SK-N-SH (cell line): ENCODE results near the gene IGSF9B. TPM values are rescaled to one million over a fixed set of nuclear protein-coding genes. Genes with fewer than 3 reads are reported as not detected.
A peak's percentile ranks its signal among the peaks of the same experiment; 100 is the strongest.

Experiments used
- CTCF ChIA-PET: fragments of 300-600, 350-600 bp; formaldehyde crosslinking; extraction: SDS; loops from one replicate; lab custom pipeline; 2021; lab: Yijun Ruan, JAX
- POLR2A ChIA-PET: fragments of 350-600 bp; sonication (Branson Sonifier 250); formaldehyde crosslinking; extraction: SDS; loops from one replicate; lab custom pipeline; 2020; ENCODE audit warnings: antibody characterized with exemption, inconsistent platforms; lab: Yijun Ruan, JAX
- DNase-seq: peaks from one replicate; pipeline ENCODE4 v3.0.0; 2012
- H2AFZ ChIP-seq: fragments of 200-600 bp; sonication (generic); 2 replicates; pipeline ENCODE4 v1.8.1; 2016; ENCODE audit warnings: antibody characterized with exemption, mild to moderate bottlenecking, low read depth
- H3F3A ChIP-seq: fragments of 200-600 bp; sonication (generic); replicated peaks from 2 replicates; pipeline ENCODE3; 2016; ENCODE audit warnings: antibody characterized with exemption, mild to moderate bottlenecking; ENCODE audit not compliant: insufficient read depth
- H3K27ac ChIP-seq, 2 experiments: fragments of 200-500 bp in 1 of 2; fragments of 200-600 bp in 1 of 2; sonication (Bioruptor generic) in 1 of 2; sonication (generic), shearing (Covaris generic) in 1 of 2; 2 replicates each; pipeline versions ENCODE4 v1.5.1 to v1.6.1; 2014 to 2016; ENCODE audit warnings: low read depth in 2 of 2, inconsistent platforms in 1 of 2, low read length in 1 of 2, mild to moderate bottlenecking in 1 of 2, mixed read lengths in 1 of 2
- H3K27me3 ChIP-seq: fragments of 200-600 bp; sonication (generic), shearing (Covaris generic); 2 replicates; pipeline ENCODE4 v1.6.1; 2016; ENCODE audit warnings: mixed run types; ENCODE audit not compliant: insufficient read depth
- H3K36me3 ChIP-seq, 2 experiments: fragments of 200-500 bp in 1 of 2; fragments of 200-600 bp in 1 of 2; sonication (Bioruptor generic) in 1 of 2; sonication (generic) in 1 of 2; replicated peaks in 1 of 2; 2 replicates each; pipeline versions ENCODE3 to v1.5.1; 2014 to 2016; ENCODE audit warnings: low read length in 1 of 2, mild to moderate bottlenecking in 1 of 2; ENCODE audit not compliant: insufficient read depth in 2 of 2, control insufficient read depth in 1 of 2
- H3K4me1 ChIP-seq, 2 experiments: fragments of 200-500 bp in 1 of 2; fragments of 200-600 bp in 1 of 2; sonication (Bioruptor generic) in 1 of 2; sonication (generic), shearing (Covaris generic) in 1 of 2; 2 replicates each; pipeline versions ENCODE4 v1.5.1 to v1.6.1; 2014 to 2016; ENCODE audit warnings: low read depth in 1 of 2, low read length in 1 of 2, mixed run types in 1 of 2; ENCODE audit not compliant: insufficient read depth in 2 of 2, control insufficient read depth in 1 of 2
- H3K4me2 ChIP-seq: fragments of 200-600 bp; sonication (generic), shearing (Covaris generic); 2 replicates; pipeline ENCODE4 v1.6.1; 2017; ENCODE audit warnings: mixed run types
- H3K4me3 ChIP-seq, 2 experiments: fragments of 200-500 bp in 1 of 2; fragments of 200-600 bp in 1 of 2; sonication (Bioruptor generic) in 1 of 2; sonication (generic), shearing (Covaris generic) in 1 of 2; 2 replicates each; pipeline versions ENCODE4 v1.5.1 to v1.8.1; 2014 to 2016; ENCODE audit warnings: low read depth in 2 of 2, inconsistent platforms in 1 of 2, low read length in 1 of 2, mild to moderate bottlenecking in 1 of 2, mixed read lengths in 1 of 2, moderate library complexity in 1 of 2
- H3K79me2 ChIP-seq: fragments of 200-600 bp; sonication (generic); 2 replicates; pipeline ENCODE4 v1.8.1; 2017; ENCODE audit warnings: mild to moderate bottlenecking; ENCODE audit not compliant: insufficient read depth
- H3K9ac ChIP-seq: fragments of 200-600 bp; sonication (generic); 2 replicates; pipeline ENCODE4 v1.6.1; 2017; ENCODE audit warnings: mixed run types
- H3K9me2 ChIP-seq: fragments of 200-600 bp; sonication (generic); 2 replicates; pipeline ENCODE4 v1.6.1; 2017; ENCODE audit warnings: mixed run types
- H3K9me3 ChIP-seq: fragments of 200-600 bp; sonication (generic); 2 replicates; pipeline ENCODE4 v1.6.1; 2017; ENCODE audit warnings: mixed run types, mild to moderate bottlenecking, moderate library complexity
- H4K20me1 ChIP-seq: fragments of 200-600 bp; sonication (generic); 2 replicates; pipeline ENCODE4 v1.6.1; 2017; ENCODE audit warnings: mild to moderate bottlenecking, mixed run types; ENCODE audit not compliant: insufficient read depth
- CHD2 ChIP-seq: fragments of 150-350 bp; IDR thresholded peaks from 2 replicates; pipeline ENCODE4 v1.6.1; 2018; ENCODE audit warnings: low read length; ENCODE audit not compliant: partially characterized antibody
- MXI1 ChIP-seq: IDR thresholded peaks from 2 replicates; pipeline ENCODE4 v1.6.1; 2012; ENCODE audit warnings: mild to moderate bottlenecking, low read depth, low read length, improper control_type of control experiment
- RAD21 ChIP-seq: IDR thresholded peaks from 2 replicates; pipeline ENCODE4 v1.6.1; 2012; ENCODE audit warnings: mild to moderate bottlenecking, low read length
- RFX5 ChIP-seq: IDR thresholded peaks from 2 replicates; pipeline ENCODE4 v1.6.1; 2012; ENCODE audit warnings: mild to moderate bottlenecking, improper control_type of control experiment, low read length
- SMC3 ChIP-seq: IDR thresholded peaks from 2 replicates; pipeline ENCODE4 v1.6.1; 2012; ENCODE audit warnings: low read depth, low read length, improper control_type of control experiment
- WGBS: methylation state at CpG from one replicate; pipeline ENCODE4 v1.1.6; 2017; ENCODE audit warnings: low lambda C conversion rate; 5-methylcytosine and 5-hydroxymethylcytosine counted together
- polyA plus RNA-seq, 3 experiments: library from polyadenylated mRNA; depleted of rRNA; stranded (reverse); fragments of >200 nt; gene quantifications; 2 replicates each; pipeline ENCODE4 v1.2.3, GENCODE V29; 2012
- TF ChIP-seq, protein P1 (sequence below): fragments of 200-600 bp; sonication (generic); IDR thresholded peaks from 2 replicates; pipeline ENCODE4 v1.6.1; 2017; ENCODE audit warnings: antibody characterized with exemption, mild to moderate bottlenecking, moderate library complexity
- TF ChIP-seq, protein P2 (sequence below): IDR thresholded peaks from 2 replicates; pipeline ENCODE4 v1.6.1; 2012; ENCODE audit warnings: mild to moderate bottlenecking, low read depth, low read length, moderate library complexity

The IGSF9B gene
- polyA plus RNA-seq, 1 of the 3 experiments (the other 2 are of a cell fraction): 0.41 TPM

DNA sequence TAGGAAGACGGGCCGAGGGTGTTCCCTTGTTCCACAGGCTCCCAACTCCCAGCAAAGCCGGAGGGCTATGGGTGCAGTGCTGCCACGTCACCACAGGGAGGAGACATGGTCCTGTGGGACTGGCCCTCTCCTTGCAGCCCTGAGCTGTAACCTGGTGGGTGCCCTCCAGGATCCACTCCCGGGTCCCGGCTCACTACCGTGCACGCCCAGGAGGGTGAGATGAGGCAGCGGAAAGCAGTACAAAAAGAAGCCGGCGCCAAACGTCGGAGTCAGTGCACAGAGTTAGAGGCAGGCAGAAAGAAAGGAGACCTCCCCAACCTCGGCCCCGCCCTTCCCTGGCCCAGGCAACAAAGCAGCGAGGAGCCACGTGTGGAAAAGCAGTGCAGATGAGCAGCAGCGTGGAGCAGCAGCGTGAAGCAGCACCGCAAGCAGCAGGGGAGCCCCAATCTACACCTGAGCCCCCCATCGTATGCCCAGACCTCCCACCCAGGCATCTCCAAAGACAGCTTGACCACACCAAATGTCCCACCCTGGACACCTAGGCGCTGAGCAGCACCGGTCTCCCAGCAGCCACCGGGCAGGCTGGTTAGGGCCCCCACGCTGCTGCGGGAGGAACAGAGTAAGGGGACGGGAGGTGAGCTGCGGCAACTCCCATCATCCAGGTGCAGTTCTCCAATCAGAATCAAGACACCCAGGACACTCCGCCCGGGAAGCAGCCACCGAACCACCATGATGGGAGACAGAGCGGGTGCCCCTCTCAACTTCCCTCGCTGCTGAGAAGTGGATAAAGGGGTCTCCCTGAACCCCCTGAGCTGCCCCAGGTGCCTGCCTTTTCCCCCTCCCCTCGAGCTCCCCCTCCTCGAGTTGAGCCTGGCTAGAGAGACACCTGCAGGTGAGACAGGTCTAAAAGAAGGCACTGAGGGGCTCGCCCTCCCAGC lies 28.8 kb downstream of the IGSF9B start:
- no peaks in the 10 kb centered on the region for H3K9me2 ChIP-seq
- H3K4me1 ChIP-seq: peaks cover 0 to 36% of the 10 kb centered on the region in 2 experiments; a peak in 1 of 4 replicates
- H2AFZ ChIP-seq: no peak overlapping the region
- H3F3A ChIP-seq: no peaks in the 10 kb centered on the region
- peak overlapping the region in 1 of 2 experiments; percentile 89; a peak in 2 of 4 replicates for H3K27ac ChIP-seq
- no peak overlapping the region for H3K9ac ChIP-seq
- H3K36me3 ChIP-seq: peaks cover 0 to 2% of the 10 kb centered on the region in 2 experiments
- CTCF ChIA-PET: interaction anchor here (0.6 to 7.6 kb wide), 48 partner anchors 10 to 285 kb away, joined by 3 to 293 read pairs (median 4); partner anchors contain the start of genes IGSF9B and JAM3
- peak; percentile 94 for DNase-seq
- 21% methylated on average over 18 of the region's 36 CpGs for WGBS
- peak overlapping the region in 1 of 2 experiments; percentile 44; a peak in 1 of 4 replicates for H3K4me3 ChIP-seq
- POLR2A ChIA-PET: interaction anchor here (1.0 to 2.2 kb wide), 8 partner anchors 9 to 118 kb away, joined by 3 to 17 read pairs (median 6); no protein-coding TSS in a partner anchor
- H3K9me3 ChIP-seq: no peaks in the 10 kb centered on the region
- no peaks in the 10 kb centered on the region for H4K20me1 ChIP-seq
- no peaks in the 10 kb centered on the region for H3K79me2 ChIP-seq
- peak overlapping the region; percentile 62; the same call in 1 of the 2 replicates for H3K4me2 ChIP-seq
- TF ChIP-seq MXI1 (peak; percentile 45; the same call in 1 of the 2 replicates), RAD21 (peak; percentile 97), CHD2 (peak; percentile 28), RFX5 (no peak), SMC3 (peak; percentile 91)
- TF ChIP-seq, protein P1, sequence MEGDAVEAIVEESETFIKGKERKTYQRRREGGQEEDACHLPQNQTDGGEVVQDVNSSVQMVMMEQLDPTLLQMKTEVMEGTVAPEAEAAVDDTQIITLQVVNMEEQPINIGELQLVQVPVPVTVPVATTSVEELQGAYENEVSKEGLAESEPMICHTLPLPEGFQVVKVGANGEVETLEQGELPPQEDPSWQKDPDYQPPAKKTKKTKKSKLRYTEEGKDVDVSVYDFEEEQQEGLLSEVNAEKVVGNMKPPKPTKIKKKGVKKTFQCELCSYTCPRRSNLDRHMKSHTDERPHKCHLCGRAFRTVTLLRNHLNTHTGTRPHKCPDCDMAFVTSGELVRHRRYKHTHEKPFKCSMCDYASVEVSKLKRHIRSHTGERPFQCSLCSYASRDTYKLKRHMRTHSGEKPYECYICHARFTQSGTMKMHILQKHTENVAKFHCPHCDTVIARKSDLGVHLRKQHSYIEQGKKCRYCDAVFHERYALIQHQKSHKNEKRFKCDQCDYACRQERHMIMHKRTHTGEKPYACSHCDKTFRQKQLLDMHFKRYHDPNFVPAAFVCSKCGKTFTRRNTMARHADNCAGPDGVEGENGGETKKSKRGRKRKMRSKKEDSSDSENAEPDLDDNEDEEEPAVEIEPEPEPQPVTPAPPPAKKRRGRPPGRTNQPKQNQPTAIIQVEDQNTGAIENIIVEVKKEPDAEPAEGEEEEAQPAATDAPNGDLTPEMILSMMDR: peak; percentile 77
- TF ChIP-seq, protein P2, sequence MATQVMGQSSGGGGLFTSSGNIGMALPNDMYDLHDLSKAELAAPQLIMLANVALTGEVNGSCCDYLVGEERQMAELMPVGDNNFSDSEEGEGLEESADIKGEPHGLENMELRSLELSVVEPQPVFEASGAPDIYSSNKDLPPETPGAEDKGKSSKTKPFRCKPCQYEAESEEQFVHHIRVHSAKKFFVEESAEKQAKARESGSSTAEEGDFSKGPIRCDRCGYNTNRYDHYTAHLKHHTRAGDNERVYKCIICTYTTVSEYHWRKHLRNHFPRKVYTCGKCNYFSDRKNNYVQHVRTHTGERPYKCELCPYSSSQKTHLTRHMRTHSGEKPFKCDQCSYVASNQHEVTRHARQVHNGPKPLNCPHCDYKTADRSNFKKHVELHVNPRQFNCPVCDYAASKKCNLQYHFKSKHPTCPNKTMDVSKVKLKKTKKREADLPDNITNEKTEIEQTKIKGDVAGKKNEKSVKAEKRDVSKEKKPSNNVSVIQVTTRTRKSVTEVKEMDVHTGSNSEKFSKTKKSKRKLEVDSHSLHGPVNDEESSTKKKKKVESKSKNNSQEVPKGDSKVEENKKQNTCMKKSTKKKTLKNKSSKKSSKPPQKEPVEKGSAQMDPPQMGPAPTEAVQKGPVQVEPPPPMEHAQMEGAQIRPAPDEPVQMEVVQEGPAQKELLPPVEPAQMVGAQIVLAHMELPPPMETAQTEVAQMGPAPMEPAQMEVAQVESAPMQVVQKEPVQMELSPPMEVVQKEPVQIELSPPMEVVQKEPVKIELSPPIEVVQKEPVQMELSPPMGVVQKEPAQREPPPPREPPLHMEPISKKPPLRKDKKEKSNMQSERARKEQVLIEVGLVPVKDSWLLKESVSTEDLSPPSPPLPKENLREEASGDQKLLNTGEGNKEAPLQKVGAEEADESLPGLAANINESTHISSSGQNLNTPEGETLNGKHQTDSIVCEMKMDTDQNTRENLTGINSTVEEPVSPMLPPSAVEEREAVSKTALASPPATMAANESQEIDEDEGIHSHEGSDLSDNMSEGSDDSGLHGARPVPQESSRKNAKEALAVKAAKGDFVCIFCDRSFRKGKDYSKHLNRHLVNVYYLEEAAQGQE: no peak
- H3K27me3 ChIP-seq: no peaks in the 10 kb centered on the region
